Measurements from ENCODE around the gene ZBED5.

- no peak for TF ChIP-seq EZH2 (IDR thresholded peaks at IDR 0.05)
- no peak for TF ChIP-seq POLR2AphosphoS5 (IDR thresholded peaks at IDR 0.05; ENCODE audit: borderline replicate concordance, low read depth, low read length)
Observed at GRCh38 chr11:10806206-10806605, 51.6 kb downstream of the ZBED5 start.

Data from SK-N-MC (cell line).